H9 (cell line): ENCODE results near the gene CLRN1. TPM values are rescaled to one million over a fixed set of nuclear protein-coding genes. Genes with fewer than 3 reads are reported as not detected.
"Not testable (repeated sequence)": the region's sequence is repeated elsewhere in the genome, so short reads cannot be mapped to it uniquely, and the experiment has no call there.

ENCODE experiments used
- DNase-seq: peaks from one replicate; pipeline ENCODE4 v3.0.0-alpha.2; 2017
- H2AFZ ChIP-seq: one replicate; pipeline ENCODE4 v1.6.1; 2013; ENCODE audit warnings: mild to moderate bottlenecking, low read length, control low read depth, moderate library complexity
- H2AK5ac ChIP-seq: 2 replicates; pipeline ENCODE4 v1.6.1; 2013; ENCODE audit warnings: low read length, control low read depth, mixed read lengths; ENCODE audit not compliant: insufficient read length
- H2BK120ac ChIP-seq: one replicate; pipeline ENCODE4 v1.6.1; 2013; ENCODE audit warnings: low read depth, mild to moderate bottlenecking, low read length, control low read depth, inconsistent platforms; ENCODE audit not compliant: poor library complexity, severe bottlenecking
- H2BK12ac ChIP-seq: 2 replicates; pipeline ENCODE4 v1.6.1; 2013; ENCODE audit warnings: low read length, control low read depth, mixed read lengths, low read depth; ENCODE audit not compliant: insufficient read length
- H2BK15ac ChIP-seq: 2 replicates; pipeline ENCODE4 v1.6.1; 2013; ENCODE audit warnings: low read depth, low read length, control low read depth
- H2BK20ac ChIP-seq: one replicate; pipeline ENCODE4 v1.6.1; 2013; ENCODE audit warnings: low read depth, mild to moderate bottlenecking, low read length, control low read depth, inconsistent platforms; ENCODE audit not compliant: poor library complexity, severe bottlenecking
- H2BK5ac ChIP-seq: 2 replicates; pipeline ENCODE4 v1.6.1; 2013; ENCODE audit warnings: low read length, control low read depth, mixed read lengths; ENCODE audit not compliant: insufficient read length
- H3K14ac ChIP-seq: 2 replicates; pipeline ENCODE4 v1.6.1; 2013; ENCODE audit warnings: low read length, control low read depth; ENCODE audit not compliant: insufficient read depth
- H3K18ac ChIP-seq: 2 replicates; pipeline ENCODE4 v1.6.1; 2013; ENCODE audit warnings: low read depth, mild to moderate bottlenecking, mixed read lengths, low read length, control low read depth; ENCODE audit not compliant: insufficient read length
- H3K23ac ChIP-seq: 2 replicates; pipeline ENCODE4 v1.6.1; 2013; ENCODE audit warnings: low read length, control low read depth, mixed read lengths, low read depth; ENCODE audit not compliant: insufficient read length
- H3K23me2 ChIP-seq: 2 replicates; pipeline ENCODE4 v1.6.1; 2013; ENCODE audit warnings: low read depth, mild to moderate bottlenecking, mixed read lengths, low read length, control low read depth; ENCODE audit not compliant: insufficient read length, poor library complexity, severe bottlenecking
- H3K27ac ChIP-seq: 2 replicates; pipeline ENCODE4 v1.5.1; 2013; ENCODE audit warnings: low read length, control low read depth, mixed read lengths, low read depth; ENCODE audit not compliant: insufficient read length
- H3K27me3 ChIP-seq: 2 replicates; pipeline ENCODE4 v1.6.1; 2013; ENCODE audit warnings: low read length, control low read depth, inconsistent platforms; ENCODE audit not compliant: insufficient read depth
- H3K4ac ChIP-seq: 2 replicates; pipeline ENCODE4 v1.6.1; 2013; ENCODE audit warnings: low read depth, mild to moderate bottlenecking, control low read depth, inconsistent platforms, low read length, moderate library complexity
- H3K4me1 ChIP-seq: 2 replicates; pipeline ENCODE4 v1.6.1; 2013; ENCODE audit warnings: low read length, control low read depth, inconsistent platforms; ENCODE audit not compliant: insufficient read depth
- H3K4me2 ChIP-seq: 2 replicates; pipeline ENCODE4 v1.6.1; 2013; ENCODE audit warnings: low read length, control low read depth, mixed read lengths; ENCODE audit not compliant: insufficient read length, insufficient read depth
- H3K56ac ChIP-seq: 2 replicates; pipeline ENCODE4 v1.6.1; 2013; ENCODE audit warnings: low read depth, mild to moderate bottlenecking, mixed read lengths, low read length, control low read depth; ENCODE audit not compliant: insufficient read length
- H3K79me1 ChIP-seq: 2 replicates; pipeline ENCODE4 v1.6.1; 2013; ENCODE audit warnings: low read depth, mild to moderate bottlenecking, moderate library complexity, low read length, control low read depth, inconsistent platforms; ENCODE audit not compliant: insufficient read depth, poor library complexity, severe bottlenecking
- H3K79me2 ChIP-seq: 2 replicates; pipeline ENCODE4 v1.6.1; 2013; ENCODE audit warnings: low read length, control low read depth, inconsistent platforms; ENCODE audit not compliant: insufficient read depth
- H3K9ac ChIP-seq: 2 replicates; pipeline ENCODE4 v1.6.1; 2013; ENCODE audit warnings: low read length, control low read depth, mixed read lengths; ENCODE audit not compliant: insufficient read length; ENCODE audit errors: extremely low read depth
- H3K9me3 ChIP-seq: one replicate; pipeline ENCODE4 v1.6.1; 2013; ENCODE audit warnings: low read depth, low read length, inconsistent platforms; ENCODE audit not compliant: control insufficient read depth
- H3T11ph ChIP-seq: one replicate; pipeline ENCODE4 v1.6.1; 2013; ENCODE audit warnings: mild to moderate bottlenecking, low read length, control low read depth, inconsistent platforms
- H4K20me1 ChIP-seq: one replicate; pipeline ENCODE4 v1.6.1; 2013; ENCODE audit not compliant: control insufficient read depth, insufficient read length, insufficient read depth
- H4K5ac ChIP-seq: 2 replicates; pipeline ENCODE4 v1.6.1; 2013; ENCODE audit warnings: low read depth, mild to moderate bottlenecking, mixed read lengths, low read length, control low read depth; ENCODE audit not compliant: insufficient read length
- H4K8ac ChIP-seq: replicated peaks from 2 replicates; pipeline ENCODE4 v1.6.1; 2013; ENCODE audit warnings: low read length, control low read depth, mixed read lengths, low read depth; ENCODE audit not compliant: insufficient read length
- H4K91ac ChIP-seq: 2 replicates; pipeline ENCODE4 v1.6.1; 2013; ENCODE audit warnings: low read depth, mild to moderate bottlenecking, moderate library complexity, mixed read lengths, low read length, control low read depth; ENCODE audit not compliant: insufficient read length
- H3K27ac Mint-ChIP-seq, 3 experiments: 2 replicates in 2 of 3; 3 replicates in 1 of 3; pipeline ENCODE4 v1.8.0; 2020 to 2021; ENCODE audit warnings: mixed read lengths in 3 of 3, mild to moderate bottlenecking in 1 of 3, moderate library complexity in 1 of 3
- H3K27me3 Mint-ChIP-seq: 2 replicates; pipeline ENCODE4 v1.8.0; 2021; ENCODE audit warnings: low read depth, mild to moderate bottlenecking, moderate library complexity, mixed read lengths
- H3K36me3 Mint-ChIP-seq, 3 experiments: 2 replicates in 2 of 3; 3 replicates in 1 of 3; pipeline ENCODE4 v1.8.0; 2020 to 2021; ENCODE audit warnings: low read depth in 3 of 3, mixed read lengths in 3 of 3; ENCODE audit not compliant: insufficient read depth in 1 of 3
- H3K4me1 Mint-ChIP-seq, 2 experiments: 2 replicates each; pipeline ENCODE4 v1.8.0; 2020; ENCODE audit warnings: mixed read lengths in 2 of 2
- H3K4me3 Mint-ChIP-seq, 2 experiments: 2 replicates in 1 of 2; 3 replicates in 1 of 2; pipeline ENCODE4 v1.8.0; 2020 to 2021; ENCODE audit warnings: mild to moderate bottlenecking in 2 of 2, mixed read lengths in 2 of 2, moderate library complexity in 1 of 2
- H3K9me3 Mint-ChIP-seq, 2 experiments: 2 replicates in 1 of 2; 3 replicates in 1 of 2; pipeline ENCODE4 v1.8.0; 2020; ENCODE audit warnings: mild to moderate bottlenecking in 2 of 2, mixed read lengths in 2 of 2, moderate library complexity in 1 of 2
- CTCF ChIP-seq: fragments of 200-600 bp; sonication (generic); conservative IDR thresholded peaks from 3 replicates; pipeline ENCODE4 v1.8.0; 2021; ENCODE audit warnings: antibody characterized with exemption, mild to moderate bottlenecking
- whole genome bisulfite sequencing: extraction: QIAGEN DNeasy Blood & Tissue Kit; methylation state at CpG from one replicate; pipeline ENCODE4 v1.1.7; 2013; ENCODE audit warnings: missing lambda C conversion rate, low lambda C conversion rate, mixed read lengths; ENCODE audit not compliant: insufficient read length; ENCODE audit errors: extremely low coverage; 5-methylcytosine and 5-hydroxymethylcytosine counted together
- total RNA-seq: library from RNA; stranded (reverse); gene quantifications from 2 replicates; pipeline ENCODE4 v1.2.1, GENCODE V29; 2021

The CLRN1 gene
- total RNA-seq, 1 experiment from 2014 or later, result not detected

GRCh38 chr3:150989208-150989607, 16.7 kb upstream of the CLRN1 start:
- Histone ChIP-seq H3K23me2 (no peaks in the 10 kb centered on the region), H3K18ac (no peak overlapping the region), H2BK12ac (no peak overlapping the region), H4K5ac (no peak overlapping the region), H3K79me2 (no peaks in the 10 kb centered on the region), H3K27ac (no peak overlapping the region), H4K20me1 (no peaks in the 10 kb centered on the region), H3K56ac (no peak overlapping the region), H3K4me1 (no peaks in the 10 kb centered on the region; the same call in 1 of the 2 replicates), H3K9ac (no peak overlapping the region), H4K91ac (no peak overlapping the region), H3K9me3 (no peaks in the 10 kb centered on the region), H2AFZ (no peak overlapping the region), H3T11ph (no peak overlapping the region), H3K27me3 (no peaks in the 10 kb centered on the region), H3K4ac (no peak overlapping the region), H2BK15ac (no peak overlapping the region), H2BK5ac (no peak overlapping the region), H2BK20ac (no peak overlapping the region), H3K14ac (no peak overlapping the region), H3K79me1 (no peaks in the 10 kb centered on the region), H4K8ac (no peak overlapping the region), H2BK120ac (no peak overlapping the region), H3K4me2 (no peak overlapping the region), H2AK5ac (no peak overlapping the region), H3K23ac (no peak overlapping the region)
- WGBS, result no CpG with 5 or more reads among the region's 2 CpGs
- H3K36me3 Mint-ChIP-seq, result peaks cover 0 to 4% (median 4%) of the 10 kb centered on the region in 3 experiments; a peak in 2 of 7 replicates
- H3K9me3 Mint-ChIP-seq, result peaks cover 3 to 4% of the 10 kb centered on the region in 2 experiments; a peak in 4 of 5 replicates
- H3K27me3 Mint-ChIP-seq, result no peaks in the 10 kb centered on the region
- H3K4me3 Mint-ChIP-seq, result no peak overlapping the region
- H3K4me1 Mint-ChIP-seq, result peaks cover 19 to 20% of the 10 kb centered on the region in 2 experiments
- no peak overlapping the region for H3K27ac Mint-ChIP-seq
- no peak for TF ChIP-seq CTCF
- DNase-seq, result no peak

- H2AFZ ChIP-seq, DNase-seq, H3K56ac ChIP-seq, H2BK15ac ChIP-seq, H3K27ac Mint-ChIP-seq, H3K79me2 ChIP-seq, H3K27me3 Mint-ChIP-seq, H3K27ac ChIP-seq, H4K91ac ChIP-seq, H3K4me3 Mint-ChIP-seq, H2BK120ac ChIP-seq, H4K5ac ChIP-seq, H2AK5ac ChIP-seq, H3K4me2 ChIP-seq, H2BK20ac ChIP-seq, H2BK5ac ChIP-seq, H3K9ac ChIP-seq, H3K23me2 ChIP-seq, H3K27me3 ChIP-seq, H3K36me3 Mint-ChIP-seq, H3K79me1 ChIP-seq, H3K18ac ChIP-seq, H3K9me3 Mint-ChIP-seq, H3T11ph ChIP-seq, H4K8ac ChIP-seq, H2BK12ac ChIP-seq, H3K9me3 ChIP-seq, H3K4me1 ChIP-seq, H3K4ac ChIP-seq, H3K23ac ChIP-seq, H3K14ac ChIP-seq, H4K20me1 ChIP-seq: not testable (repeated sequence)
- H3K4me1 Mint-ChIP-seq, result peaks cover 19 to 20% of the 10 kb centered on the region in 2 experiments
- WGBS, result no CpG with 5 or more reads among the region's 1 CpG
Measured at GRCh38 chr3:150988395-150988794, 15.9 kb upstream of the CLRN1 start.
